OCI-LY7 (cell line): ENCODE measurements around the gene ADGRD1. TPM values are rescaled to one million over a fixed set of nuclear protein-coding genes. Genes with fewer than 3 reads are reported as not detected.

Experiments
- BruUV-seq: library from RNA; stranded (reverse); fragments of 400-500 nt; replicated peaks from 2 replicates; lab custom pipeline; 2021; lab: Mats Ljungman, UMichigan
- CTCF ChIA-PET: fragments of 300-600 bp; sonication (Branson Sonifier 250); formaldehyde crosslinking; loops from one replicate; lab custom pipeline; 2022; ENCODE audit warnings: antibody characterized with exemption; ENCODE audit not compliant: unreplicated experiment; lab: Charles Lee
- POLR2A ChIA-PET: fragments of 300-600 bp; sonication (Branson Sonifier 250); formaldehyde crosslinking; loops from one replicate; lab custom pipeline; 2022; ENCODE audit warnings: antibody characterized with exemption; lab: Charles Lee
- DNase-seq: peaks from one replicate; pipeline ENCODE4 v3.0.0-alpha.2; 2015; ENCODE audit warnings: low spot score
- H2AFZ ChIP-seq: fragments of 200-600 bp; sonication (generic), shearing (Covaris generic); 2 replicates; pipeline ENCODE4 v1.6.1; 2014; ENCODE audit warnings: mild to moderate bottlenecking, antibody characterized with exemption, low read length, moderate library complexity
- H3K27ac ChIP-seq: fragments of 200-600 bp; sonication (generic); 2 replicates; pipeline ENCODE4 v1.5.1; 2014; ENCODE audit warnings: mixed run types, low read depth, mild to moderate bottlenecking, moderate library complexity, low read length, inconsistent platforms; ENCODE audit not compliant: poor library complexity, severe bottlenecking
- H3K36me3 ChIP-seq: fragments of 200-600 bp; sonication (generic); 2 replicates; pipeline ENCODE4 v1.6.1; 2014; ENCODE audit warnings: mild to moderate bottlenecking, antibody characterized with exemption, low read length, moderate library complexity, mixed read lengths; ENCODE audit not compliant: insufficient read depth
- H3K4me1 ChIP-seq: fragments of 200-600 bp; sonication (generic); 2 replicates; pipeline ENCODE4 v1.5.1; 2014; ENCODE audit warnings: mild to moderate bottlenecking, low read length; ENCODE audit not compliant: insufficient read depth, poor library complexity, severe bottlenecking
- H3K4me2 ChIP-seq: fragments of 200-600 bp; sonication (generic); 2 replicates; pipeline ENCODE4 v1.6.1; 2014; ENCODE audit warnings: mild to moderate bottlenecking, low read length
- H3K4me3 ChIP-seq: fragments of 200-600 bp; sonication (generic); 2 replicates; pipeline ENCODE4 v1.5.1; 2014; ENCODE audit warnings: mild to moderate bottlenecking, low read depth, low read length; ENCODE audit not compliant: poor library complexity, severe bottlenecking
- H3K79me2 ChIP-seq: fragments of 200-600 bp; sonication (generic); 2 replicates; pipeline ENCODE4 v1.6.1; 2016; ENCODE audit warnings: low read depth, mild to moderate bottlenecking, low read length, moderate library complexity, mixed read lengths; ENCODE audit not compliant: insufficient read depth
- H3K9me2 ChIP-seq: fragments of 200-600 bp; sonication (generic); 2 replicates; pipeline ENCODE4 v1.6.1; 2016; ENCODE audit warnings: mild to moderate bottlenecking, low read length, mixed read lengths; ENCODE audit not compliant: insufficient read depth
- H3K9me3 ChIP-seq: fragments of 200-600 bp; sonication (generic); 2 replicates; pipeline ENCODE4 v1.6.1; 2014; ENCODE audit warnings: mild to moderate bottlenecking, mixed run types, low read length, mixed read lengths
- H4K20me1 ChIP-seq: fragments of 200-600 bp; sonication (generic); 2 replicates; pipeline ENCODE4 v1.6.1; 2014; ENCODE audit warnings: mild to moderate bottlenecking, antibody characterized with exemption, low read length, moderate library complexity, mixed read lengths; ENCODE audit not compliant: insufficient read depth
- EZH2phosphoT487 ChIP-seq: fragments of 200-600 bp; sonication (generic); IDR thresholded peaks from 2 replicates; pipeline ENCODE4 v1.6.1; 2018; ENCODE audit warnings: low read depth, borderline replicate concordance, mild to moderate bottlenecking, mixed run types, antibody characterized with exemption, low read length, moderate library complexity, mixed read lengths
- intact Hi-C: fragments of 100-400 bp; cut with micrococcal nuclease; formaldehyde crosslinking; loops from one replicate; pipeline ENCODE4 v1.10.0; 2022; ENCODE audit not compliant: unreplicated experiment
- total RNA-seq, 2 experiments: library from RNA; depleted of rRNA in 1 of 2; stranded (reverse); fragments of >200 nt in 1 of 2; shearing (Covaris generic) in 1 of 2; gene quantifications; 2 replicates each; pipeline ENCODE4 v1.2.3, GENCODE V29; 2014 to 2022
- TF ChIP-seq, protein P1 (sequence below): fragments of 200-600 bp; sonication (generic); conservative IDR thresholded peaks from 2 replicates; pipeline ENCODE4 v1.5.1; 2014; ENCODE audit warnings: mild to moderate bottlenecking, antibody characterized with exemption, low read length, moderate library complexity, mixed read lengths

Gene ADGRD1
- total RNA-seq, 2 experiments from 2014 or later, result 1.0 to 1.7 TPM

DNA sequence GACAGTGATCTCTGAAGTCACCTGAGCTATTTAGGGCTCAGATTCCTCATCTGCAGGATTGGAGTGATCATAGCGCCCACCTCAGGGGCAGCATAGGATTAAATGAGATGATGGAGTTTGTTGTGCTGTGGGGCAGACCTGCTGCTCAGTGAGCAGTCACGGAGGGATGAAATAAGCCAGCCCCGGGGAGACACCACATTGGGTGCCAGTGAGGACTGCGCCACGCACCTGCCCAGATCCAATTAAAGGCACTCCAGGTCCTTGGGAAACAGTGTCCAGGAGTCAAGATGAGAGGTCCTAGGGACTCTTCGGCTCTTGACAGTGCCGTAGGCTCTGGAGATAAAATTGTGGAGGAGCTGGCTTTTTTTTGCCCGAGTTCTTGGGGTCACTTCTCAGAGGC lies 166.2 kb downstream of the ADGRD1 start:
- POLR2A ChIA-PET, result no interaction called here
- Histone ChIP-seq H4K20me1 (no peaks in the 10 kb centered on the region), H3K4me3 (no peak overlapping the region), H3K9me2 (no peaks in the 10 kb centered on the region), H3K79me2 (no peaks in the 10 kb centered on the region), H3K4me1 (no peaks in the 10 kb centered on the region), H3K27ac (no peak overlapping the region), H3K9me3 (no peaks in the 10 kb centered on the region), H3K4me2 (no peak overlapping the region), H2AFZ (no peak overlapping the region), H3K36me3 (no peaks in the 10 kb centered on the region)
- CTCF ChIA-PET, result no interaction called here
- intact Hi-C loops, result no loop called here
- BruUV-seq, result no TSS peak
- no peak for DNase-seq
- TF ChIP-seq EZH2phosphoT487, result no peak
- TF ChIP-seq, protein P1, sequence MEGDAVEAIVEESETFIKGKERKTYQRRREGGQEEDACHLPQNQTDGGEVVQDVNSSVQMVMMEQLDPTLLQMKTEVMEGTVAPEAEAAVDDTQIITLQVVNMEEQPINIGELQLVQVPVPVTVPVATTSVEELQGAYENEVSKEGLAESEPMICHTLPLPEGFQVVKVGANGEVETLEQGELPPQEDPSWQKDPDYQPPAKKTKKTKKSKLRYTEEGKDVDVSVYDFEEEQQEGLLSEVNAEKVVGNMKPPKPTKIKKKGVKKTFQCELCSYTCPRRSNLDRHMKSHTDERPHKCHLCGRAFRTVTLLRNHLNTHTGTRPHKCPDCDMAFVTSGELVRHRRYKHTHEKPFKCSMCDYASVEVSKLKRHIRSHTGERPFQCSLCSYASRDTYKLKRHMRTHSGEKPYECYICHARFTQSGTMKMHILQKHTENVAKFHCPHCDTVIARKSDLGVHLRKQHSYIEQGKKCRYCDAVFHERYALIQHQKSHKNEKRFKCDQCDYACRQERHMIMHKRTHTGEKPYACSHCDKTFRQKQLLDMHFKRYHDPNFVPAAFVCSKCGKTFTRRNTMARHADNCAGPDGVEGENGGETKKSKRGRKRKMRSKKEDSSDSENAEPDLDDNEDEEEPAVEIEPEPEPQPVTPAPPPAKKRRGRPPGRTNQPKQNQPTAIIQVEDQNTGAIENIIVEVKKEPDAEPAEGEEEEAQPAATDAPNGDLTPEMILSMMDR, result no peak

DNA sequence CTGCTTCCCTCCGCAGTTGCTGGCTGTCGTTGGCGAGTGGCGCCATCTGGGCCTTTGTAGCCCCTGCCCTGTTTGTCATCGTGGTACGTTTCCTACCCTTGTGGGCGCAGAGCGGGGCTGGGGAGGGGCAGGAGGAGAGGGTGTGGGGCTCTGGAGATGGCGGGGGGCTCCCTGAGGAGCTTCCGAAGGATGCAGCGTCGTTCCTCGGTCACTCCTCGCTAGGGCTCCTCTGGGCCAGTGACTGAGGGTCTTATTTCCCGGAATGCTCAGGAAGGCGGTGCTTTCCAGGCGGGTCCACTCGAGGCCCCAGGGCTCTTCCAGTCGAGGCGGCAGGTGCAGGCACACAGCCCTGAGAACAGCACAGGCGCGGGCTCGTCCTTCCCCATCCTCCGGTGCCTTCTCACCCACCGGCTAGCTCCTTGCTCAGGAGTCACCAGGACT lies 167.1 kb downstream of the ADGRD1 start:
- intact Hi-C loops, result no loop called here
- Histone ChIP-seq H3K4me1 (no peaks in the 10 kb centered on the region), H3K9me2 (no peaks in the 10 kb centered on the region), H3K79me2 (no peaks in the 10 kb centered on the region), H3K27ac (no peak overlapping the region), H3K4me2 (no peak overlapping the region), H3K36me3 (no peaks in the 10 kb centered on the region), H3K4me3 (no peak overlapping the region), H4K20me1 (no peaks in the 10 kb centered on the region), H2AFZ (no peak overlapping the region), H3K9me3 (no peaks in the 10 kb centered on the region)
- POLR2A ChIA-PET, result no interaction called here
- TF ChIP-seq EZH2phosphoT487, result no peak
- TF ChIP-seq, protein P1, result no peak
- no peak for DNase-seq
- BruUV-seq, result no TSS peak
- CTCF ChIA-PET, result no interaction called here

DNA sequence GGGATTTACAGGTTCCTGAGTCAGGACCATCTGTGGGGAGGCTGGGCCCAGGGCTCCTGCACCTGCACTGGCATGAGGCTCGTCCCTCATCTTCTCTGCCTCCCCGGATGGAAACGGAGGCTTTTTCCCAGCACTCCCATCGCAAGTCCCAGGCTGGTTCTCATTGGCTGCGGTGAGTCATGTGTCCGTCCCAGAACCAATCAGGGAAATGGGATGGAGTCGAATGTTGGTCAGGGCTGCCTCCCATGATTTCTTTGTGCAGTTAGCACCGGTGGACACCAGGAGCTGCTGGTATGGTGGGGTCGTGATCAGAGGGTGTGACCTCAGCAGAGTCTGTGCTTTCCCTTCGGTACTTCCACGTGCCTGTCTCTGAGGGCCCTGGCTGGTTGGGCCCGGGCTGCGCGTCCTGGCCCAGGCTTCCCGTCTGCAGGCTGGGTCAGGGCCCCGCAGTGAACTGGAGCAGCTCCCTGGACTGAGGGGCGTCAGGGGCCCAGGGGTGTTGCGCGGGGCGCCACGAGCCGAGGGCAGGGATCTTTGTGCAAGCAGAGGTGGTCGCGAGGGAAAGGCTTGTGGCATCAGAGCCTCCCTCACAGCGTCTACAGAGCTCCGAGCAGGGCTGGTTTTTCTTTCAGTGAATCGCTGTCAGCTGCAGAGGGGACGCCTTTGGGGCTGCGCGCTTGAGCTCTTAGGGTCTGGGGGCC lies 168.1 kb downstream of the ADGRD1 start:
- H3K36me3 ChIP-seq, result no peaks in the 10 kb centered on the region
- ChIA-PET POLR2A (no interaction called here), CTCF (no interaction called here)
- H3K4me2 ChIP-seq, result no peak overlapping the region
- no peaks in the 10 kb centered on the region for H3K4me1 ChIP-seq
- H3K9me2 ChIP-seq, result no peaks in the 10 kb centered on the region
- no peak for TF ChIP-seq EZH2phosphoT487
- TF ChIP-seq, protein P1, result no peak
- no peaks in the 10 kb centered on the region for H4K20me1 ChIP-seq
- H3K79me2 ChIP-seq, result no peaks in the 10 kb centered on the region
- no peak overlapping the region for H2AFZ ChIP-seq
- no TSS peak for BruUV-seq
- H3K9me3 ChIP-seq, result no peaks in the 10 kb centered on the region
- H3K4me3 ChIP-seq, result no peak overlapping the region
- DNase-seq, result no peak
- no peak overlapping the region for H3K27ac ChIP-seq
- intact Hi-C loops, result no loop called here
